Smooth muscle cell (in vitro differentiated cells): ENCODE results near the gene RAB32. TPM values are rescaled to one million over a fixed set of nuclear protein-coding genes. Genes with fewer than 3 reads are reported as not detected.

Source experiments
- DNase-seq: peaks from one replicate; lab custom pipeline; 2025; ENCODE audit not compliant: unreplicated experiment; lab: John Stamatoyannopoulos, UW
- H2AFZ ChIP-seq: fragments of 200-600 bp; sonication (generic); 2 replicates; pipeline ENCODE4 v1.6.0; 2016; ENCODE audit warnings: antibody characterized with exemption, low read depth, mild to moderate bottlenecking
- H3F3A ChIP-seq: fragments of 200-600 bp; sonication (generic); 2 replicates; pipeline ENCODE4 v1.6.0; 2017; ENCODE audit warnings: antibody characterized with exemption, low read depth
- H3K27ac ChIP-seq: fragments of 200-600 bp; sonication (generic); 2 replicates; pipeline ENCODE4 v1.5.1; 2016; ENCODE audit warnings: low read depth, mild to moderate bottlenecking
- H3K27me3 ChIP-seq: fragments of 200-600 bp; sonication (generic); 2 replicates; pipeline ENCODE4 v1.6.1; 2016; ENCODE audit warnings: low read depth, mild to moderate bottlenecking
- H3K36me3 ChIP-seq: fragments of 200-600 bp; sonication (generic); 2 replicates; pipeline ENCODE4 v1.5.1; 2016; ENCODE audit warnings: low read depth
- H3K4me1 ChIP-seq: fragments of 200-600 bp; sonication (generic); 2 replicates; pipeline ENCODE4 v1.5.1; 2016; ENCODE audit warnings: low read depth
- H3K4me2 ChIP-seq: fragments of 200-600 bp; sonication (generic); 2 replicates; pipeline ENCODE4 v1.6.0; 2016; ENCODE audit warnings: mild to moderate bottlenecking
- H3K4me3 ChIP-seq: fragments of 200-600 bp; sonication (generic); 2 replicates; pipeline ENCODE4 v1.5.1; 2016; ENCODE audit warnings: mild to moderate bottlenecking
- H3K79me2 ChIP-seq: fragments of 200-600 bp; sonication (generic); 2 replicates; pipeline ENCODE4 v1.6.0; 2016; ENCODE audit warnings: low read depth, mild to moderate bottlenecking
- H3K9ac ChIP-seq: fragments of 200-600 bp; sonication (generic); 2 replicates; pipeline ENCODE4 v1.6.0; 2016; ENCODE audit warnings: low read depth
- H3K9me3 ChIP-seq: fragments of 200-600 bp; sonication (generic); replicated peaks from 2 replicates; pipeline ENCODE4 v1.5.1; 2016; ENCODE audit warnings: low read depth
- H4K20me1 ChIP-seq: fragments of 200-600 bp; sonication (generic); 2 replicates; pipeline ENCODE4 v1.6.0; 2016; ENCODE audit warnings: low read depth
- CTCF ChIP-seq: fragments of 200-600 bp; sonication (generic); IDR thresholded peaks from 2 replicates; pipeline ENCODE4 v1.5.1; 2017; ENCODE audit warnings: borderline replicate concordance, mild to moderate bottlenecking, antibody characterized with exemption; ENCODE audit not compliant: insufficient read depth, poor library complexity, severe bottlenecking
- WGBS: methylation state at CpG from one replicate; pipeline ENCODE4 v1.1.7; 2016; ENCODE audit warnings: low lambda C conversion rate; 5-methylcytosine and 5-hydroxymethylcytosine counted together
- polyA plus RNA-seq: library from polyadenylated mRNA; unstranded; fragments of >200 nt; fragmentation: Nextera tagmentation; extraction: Ambion mirVana; gene quantifications from 2 replicates; pipeline ENCODE4 v1.2.1, GENCODE V29; 2016
- total RNA-seq: library from RNA; depleted of rRNA; stranded (reverse); fragments of >200 nt; gene quantifications from 2 replicates; pipeline ENCODE4 v1.2.3, GENCODE V29; 2014

Gene RAB32
- total and polyA plus RNA-seq, 2 experiments from 2014 or later = 154 to 316 TPM

- WGBS = 56% methylated on average over 1 of the region's 1 CpG
- H3K9me3 ChIP-seq = no peaks in the 10 kb centered on the region
- no peak overlapping the region for H3K4me3 ChIP-seq
- H3K9ac ChIP-seq = no peak overlapping the region
- H3F3A ChIP-seq = no peaks in the 10 kb centered on the region
- H3K27me3 ChIP-seq = no peaks in the 10 kb centered on the region
- no peaks in the 10 kb centered on the region for H3K36me3 ChIP-seq
- peak overlapping the region; percentile 9 for H3K4me2 ChIP-seq
- no peak for DNase-seq
- TF ChIP-seq CTCF = no peak
- H2AFZ ChIP-seq = no peak overlapping the region
- H3K4me1 ChIP-seq = no peaks in the 10 kb centered on the region
- no peaks in the 10 kb centered on the region for H4K20me1 ChIP-seq
- H3K27ac ChIP-seq = no peak overlapping the region
- H3K79me2 ChIP-seq = no peaks in the 10 kb centered on the region
These were observed 40.3 kb downstream of the RAB32 start for GRCh38 chr6:146583966-146584365.

GRCh38 chr6:146587459-146587858 is 43.8 kb downstream of the RAB32 start:
- H3K4me2 ChIP-seq = no peak overlapping the region
- no peaks in the 10 kb centered on the region for H3K4me1 ChIP-seq
- H3K27ac ChIP-seq = no peak overlapping the region
- no peak overlapping the region for H2AFZ ChIP-seq
- H3K4me3 ChIP-seq = no peak overlapping the region
- H3K27me3 ChIP-seq = no peaks in the 10 kb centered on the region
- H3F3A ChIP-seq = no peaks in the 10 kb centered on the region
- no peaks in the 10 kb centered on the region for H3K9me3 ChIP-seq
- WGBS = 0% methylated on average over 1 of the region's 1 CpG
- no peak for TF ChIP-seq CTCF
- no peaks in the 10 kb centered on the region for H3K79me2 ChIP-seq
- no peaks in the 10 kb centered on the region for H4K20me1 ChIP-seq
- no peak overlapping the region for H3K9ac ChIP-seq
- DNase-seq = no peak
- no peaks in the 10 kb centered on the region for H3K36me3 ChIP-seq

GRCh38 chr6:146590492-146590891 is 46.9 kb downstream of the RAB32 start:
- Histone ChIP-seq H3K27me3 (no peaks in the 10 kb centered on the region), H3K36me3 (no peaks in the 10 kb centered on the region), H3K4me2 (no peak overlapping the region), H2AFZ (no peak overlapping the region), H4K20me1 (no peaks in the 10 kb centered on the region), H3K27ac (no peak overlapping the region), H3K4me3 (no peak overlapping the region), H3K79me2 (no peaks in the 10 kb centered on the region), H3K9ac (no peak overlapping the region), H3K4me1 (no peaks in the 10 kb centered on the region), H3K9me3 (no peaks in the 10 kb centered on the region), H3F3A (no peaks in the 10 kb centered on the region)
- no peak for DNase-seq
- no peak for TF ChIP-seq CTCF
- 89% methylated on average over 1 of the region's 1 CpG for WGBS

GRCh38 chr6:146592451-146592850 is 48.8 kb downstream of the RAB32 start:
- DNase-seq = no peak
- H3K4me1 ChIP-seq = no peaks in the 10 kb centered on the region
- TF ChIP-seq CTCF = no peak
- H3K9ac ChIP-seq = no peak overlapping the region
- no peaks in the 10 kb centered on the region for H3K79me2 ChIP-seq
- no peaks in the 10 kb centered on the region for H4K20me1 ChIP-seq
- H3F3A ChIP-seq = no peaks in the 10 kb centered on the region
- H3K9me3 ChIP-seq = no peaks in the 10 kb centered on the region
- H3K27me3 ChIP-seq = no peaks in the 10 kb centered on the region
- no peaks in the 10 kb centered on the region for H3K36me3 ChIP-seq
- H3K4me2 ChIP-seq = no peak overlapping the region
- no peak overlapping the region for H3K27ac ChIP-seq
- no peak overlapping the region for H2AFZ ChIP-seq
- H3K4me3 ChIP-seq = no peak overlapping the region
